ENCODE measurements around the gene LIPK. TPM values are rescaled to one million over a fixed set of nuclear protein-coding genes. Genes with fewer than 3 reads are reported as not detected.

Gene LIPK
- total and polyA plus RNA-seq, 2 of the 13 experiments (the other 11 are each of a cell fraction or from before 2014, with no cell fraction given) = not detected

GRCh38 chr10:88762906-88763305 lies 56.9 kb downstream of the LIPK start:
- Histone ChIP-seq H3K9me3 (ENCODE audit: low read length) (no peaks in the 10 kb centered on the region), H3K4me1 (ENCODE audit: insufficient read depth, low read length) (no peaks in the 10 kb centered on the region), H2AFZ (ENCODE audit: low read length) (no peak overlapping the region), H3K9ac (ENCODE audit: insufficient read depth, low read depth, low read length) (no peak overlapping the region), H4K20me1 (ENCODE audit: insufficient read depth, low read length) (no peaks in the 10 kb centered on the region), H3K4me3 (replicated peaks in 1 of 3; ENCODE audit: insufficient read depth in 1 of 3, low read depth in 2 of 3, low read length in 3 of 3) (no peak overlapping the region), H3K27ac (ENCODE audit: extremely low read length, insufficient read depth, low read length) (no peak overlapping the region), H3K36me3 (replicated peaks in 1 of 2; ENCODE audit: control insufficient read depth in 1 of 2, insufficient read depth in 2 of 2, low read length in 2 of 2) (no peaks in the 10 kb centered on the region), H3K79me2 (ENCODE audit: insufficient read depth, low read length) (no peaks in the 10 kb centered on the region), H3K27me3 (ENCODE audit: control insufficient read depth in 1 of 2, insufficient read depth in 2 of 2, low read length in 2 of 2) (no peaks in the 10 kb centered on the region), H3K4me2 (ENCODE audit: low read depth, low read length) (no peak overlapping the region)
- WGBS (ENCODE audit: low lambda C conversion rate) = 6% methylated on average over 1 of the region's 1 CpG
- TF ChIP-seq NCOA2 (CRISPR knock-in tag; IDR thresholded peaks at IDR 0.05) (no peak), SSRP1 (CRISPR knock-in tag; IDR thresholded peaks at IDR 0.05) (no peak), ZNF691 (CRISPR knock-in tag; IDR thresholded peaks at IDR 0.05; ENCODE audit: borderline replicate concordance, low read depth) (no peak), POLR2G (IDR thresholded peaks at IDR 0.05; ENCODE audit: low read depth, low read length) (no peak), ZFP1 (CRISPR knock-in tag; IDR thresholded peaks at IDR 0.05) (no peak), PITX1 (CRISPR knock-in tag; IDR thresholded peaks at IDR 0.05) (no peak), ZSCAN22 (CRISPR knock-in tag; IDR thresholded peaks at IDR 0.05) (no peak), RFXANK (CRISPR knock-in tag; IDR thresholded peaks at IDR 0.05) (no peak), ZBTB1 (CRISPR knock-in tag; IDR thresholded peaks at IDR 0.05; ENCODE audit: borderline replicate concordance) (no peak), KLF16 (CRISPR knock-in tag; IDR thresholded peaks at IDR 0.05) (no peak), KMT2B (CRISPR knock-in tag; IDR thresholded peaks at IDR 0.05) (no peak), ZNF891 (CRISPR knock-in tag; IDR thresholded peaks at IDR 0.05) (no peak), TP53 (CRISPR knock-in tag; conservative IDR thresholded peaks at IDR 0.05) (no peak), ARID4A (CRISPR knock-in tag; IDR thresholded peaks at IDR 0.05; ENCODE audit: borderline replicate concordance) (no peak), ZNF605 (CRISPR knock-in tag; IDR thresholded peaks at IDR 0.05) (no peak)
- TF ChIP-seq, protein P1, sequence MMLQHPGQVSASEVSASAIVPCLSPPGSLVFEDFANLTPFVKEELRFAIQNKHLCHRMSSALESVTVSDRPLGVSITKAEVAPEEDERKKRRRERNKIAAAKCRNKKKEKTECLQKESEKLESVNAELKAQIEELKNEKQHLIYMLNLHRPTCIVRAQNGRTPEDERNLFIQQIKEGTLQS (CRISPR knock-in tag; IDR thresholded peaks at IDR 0.05) = no peak
- TF ChIP-seq, protein P2, sequence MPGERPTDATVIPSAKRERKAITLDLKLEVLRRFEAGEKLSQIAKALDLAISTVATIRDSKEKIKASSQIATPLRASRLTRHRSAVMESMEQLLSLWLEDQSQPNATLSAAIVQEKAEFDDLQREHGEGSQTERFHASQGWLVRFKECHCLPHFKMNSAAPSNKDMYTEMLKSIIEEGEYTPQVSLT (CRISPR knock-in tag; IDR thresholded peaks at IDR 0.05; ENCODE audit: borderline replicate concordance, low read depth) = no peak
- intact Hi-C loops (cut with micrococcal nuclease; ENCODE audit: unreplicated experiment) = no loop called here
- ChIA-PET CTCF (ENCODE audit: low intra/inter-chr PET ratio, low total read pairs) (no interaction called here), POLR2A (no interaction called here)
- in situ Hi-C loops (cut with HindIII; ENCODE audit: extremely low pct_ligation_motif_present, low pct_unique_long_range_greater_than_20kb) = no loop called here
- no TSS peak for BruUV-seq (replicated peaks)
- DNase-seq (ENCODE audit: low spot score) = no peak
- ATAC-seq = no peak
- FAIRE-seq = no peak

Measured in HepG2 (cell line).